HG03469 (cell line): ENCODE results near the gene ZNF454.

Experiments used
- ATAC-seq: cut with Tn5 transposase; IDR thresholded peaks from one replicate; pipeline ENCODE4 v1.9.1; 2021; ENCODE audit warnings: mild to moderate bottlenecking, moderate library complexity, moderate number of reproducible peaks; ENCODE audit not compliant: unreplicated experiment

ZNF454 gene

GRCh38 chr5:178940569-178941360 is at the start of gene ZNF454:
Gene ZNF454 (plus strand): TSS chr5:178941198. CDS start chr5:178942792, 1,594 bp downstream.
- no peak for ATAC-seq

- no peak for ATAC-seq
Observed at GRCh38 chr5:178895615-178896571, 45.1 kb upstream of the ZNF454 start, which contains the start of gene ZFP2. Gene ZFP2 (plus strand): TSS chr5:178895913. CDS start chr5:178931314, 35,401 bp downstream.

- ATAC-seq, result no peak
Observed at GRCh38 chr5:178899289-178899688, 41.7 kb upstream of the ZNF454 start.

- no peak for ATAC-seq
Observed at GRCh38 chr5:178902849-178903248, 38.1 kb upstream of the ZNF454 start.

GRCh38 chr5:178931846-178932760 is 8.9 kb upstream of the ZNF454 start:
- no peak for ATAC-seq

- ATAC-seq, result no peak
Observed at GRCh38 chr5:178941361-178941760, 363 bp downstream of the ZNF454 start.

GRCh38 chr5:178965465-178966055 is 24.6 kb downstream of the ZNF454 start:
- ATAC-seq, result no peak

- no peak for ATAC-seq
Observed at GRCh38 chr5:178981381-178981780, 40.4 kb downstream of the ZNF454 start.

GRCh38 chr5:178982941-178983340 is 41.9 kb downstream of the ZNF454 start:
- no peak for ATAC-seq

- ATAC-seq, result no peak
Observed at GRCh38 chr5:178983728-178984127, 42.7 kb downstream of the ZNF454 start.

- ATAC-seq, result no peak
Observed at GRCh38 chr5:178984145-178985072, 43.4 kb downstream of the ZNF454 start.

GRCh38 chr5:178986326-178986960 is 45.4 kb downstream of the ZNF454 start:
- ATAC-seq, result no peak

- no peak for ATAC-seq
Observed at GRCh38 chr5:178988436-178989220, 47.6 kb downstream of the ZNF454 start.

- no peak for ATAC-seq
Observed at GRCh38 chr5:178989311-178989710, 48.3 kb downstream of the ZNF454 start.

- no peak for ATAC-seq
Observed at GRCh38 chr5:178990491-178990890, 49.5 kb downstream of the ZNF454 start.

- ATAC-seq, result no peak
Observed at GRCh38 chr5:178991190-178992145, 50.5 kb downstream of the ZNF454 start.
